Right forelimb (tissue), 1 donor: ENCODE results near the gene HYPK.

Experiments
- DNase-seq: peaks from one replicate; pipeline ENCODE4 v3.0.0-alpha.2; 2018

The HYPK gene, protein sequence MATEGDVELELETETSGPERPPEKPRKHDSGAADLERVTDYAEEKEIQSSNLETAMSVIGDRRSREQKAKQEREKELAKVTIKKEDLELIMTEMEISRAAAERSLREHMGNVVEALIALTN

DNA sequence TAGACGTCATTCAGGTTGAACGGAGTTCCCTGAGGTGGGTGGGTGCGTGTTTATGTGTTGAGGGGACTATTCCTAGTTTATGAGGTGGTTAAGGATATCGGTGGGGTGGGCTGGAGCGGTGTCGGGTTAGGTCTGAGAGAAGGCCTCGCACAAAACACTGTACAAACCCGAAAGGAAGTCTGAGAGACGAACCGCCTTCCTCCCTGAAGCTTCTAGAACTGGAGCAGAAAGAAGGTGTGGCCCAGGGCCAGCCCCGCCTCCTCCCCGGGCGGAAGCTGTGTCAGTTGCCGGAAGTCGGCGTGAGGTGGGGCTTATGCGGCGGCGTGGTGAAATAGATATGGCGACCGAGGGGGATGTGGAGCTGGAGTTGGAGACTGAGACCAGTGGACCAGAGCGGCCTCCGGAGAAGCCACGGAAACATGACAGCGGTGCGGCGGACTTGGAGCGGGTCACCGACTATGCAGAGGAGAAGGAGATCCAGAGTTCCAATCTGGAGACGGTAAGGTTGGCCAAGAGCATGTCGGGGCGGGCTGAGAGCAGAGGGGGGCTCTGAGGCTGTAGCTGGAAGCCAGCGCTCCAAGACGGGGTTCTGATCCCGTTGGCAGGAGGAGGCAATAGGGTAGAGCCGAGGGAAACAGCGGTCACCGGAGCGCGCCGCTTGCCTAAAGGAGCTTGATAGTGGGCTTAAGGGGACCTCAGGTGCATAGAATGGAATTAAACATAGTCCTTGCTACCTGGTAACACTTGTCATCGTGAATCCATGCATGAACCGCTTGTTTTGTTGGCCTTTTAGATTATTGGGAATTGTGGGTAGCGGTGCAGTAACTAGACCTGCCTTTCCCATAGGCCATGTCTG lies at the start of gene HYPK:
Gene HYPK (plus strand): TSS at position 314 of the 856 bp plus-strand sequence. CDS start 24 bp downstream, at position 338.
- peak; percentile 95 for DNase-seq

DNA sequence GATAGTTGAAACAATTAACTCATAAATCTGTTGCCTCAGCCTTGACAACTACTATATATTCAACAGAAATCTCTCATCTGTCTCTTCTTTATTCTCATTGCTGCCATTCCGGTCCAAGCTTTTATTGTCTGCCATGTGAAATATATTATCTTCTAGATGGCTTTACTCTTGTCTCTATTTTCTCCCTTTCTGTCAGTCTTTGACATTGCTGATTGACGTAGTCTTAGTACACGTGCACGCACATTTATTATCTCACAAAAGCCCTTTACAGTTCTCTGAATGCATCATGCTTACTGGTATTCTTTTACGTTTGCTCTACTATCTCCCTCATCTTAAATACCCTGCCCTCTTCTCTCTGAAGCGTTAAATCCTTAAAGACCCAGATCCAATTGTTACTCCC lies 48.5 kb upstream of the HYPK start:
- DNase-seq = no peak

DNA sequence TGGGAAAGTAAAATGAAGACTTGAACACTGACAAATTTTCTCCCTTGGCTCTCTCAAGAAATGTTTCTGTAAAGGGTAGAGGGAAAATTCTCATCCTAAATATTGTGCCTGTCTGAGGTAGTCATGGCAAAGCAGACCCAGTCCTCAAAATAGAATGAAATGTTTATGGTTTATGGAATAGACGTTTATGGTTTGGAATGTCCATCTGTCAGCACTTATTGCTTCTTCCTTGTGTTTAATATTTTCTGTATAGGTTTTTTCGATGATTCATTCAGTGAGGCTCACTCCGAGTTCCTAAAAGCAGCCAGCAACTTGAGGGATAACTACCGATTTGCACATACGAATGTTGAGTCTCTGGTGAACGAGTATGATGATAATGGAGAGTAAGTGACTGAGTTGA lies 37.6 kb upstream of the HYPK start:
- no peak for DNase-seq

DNA sequence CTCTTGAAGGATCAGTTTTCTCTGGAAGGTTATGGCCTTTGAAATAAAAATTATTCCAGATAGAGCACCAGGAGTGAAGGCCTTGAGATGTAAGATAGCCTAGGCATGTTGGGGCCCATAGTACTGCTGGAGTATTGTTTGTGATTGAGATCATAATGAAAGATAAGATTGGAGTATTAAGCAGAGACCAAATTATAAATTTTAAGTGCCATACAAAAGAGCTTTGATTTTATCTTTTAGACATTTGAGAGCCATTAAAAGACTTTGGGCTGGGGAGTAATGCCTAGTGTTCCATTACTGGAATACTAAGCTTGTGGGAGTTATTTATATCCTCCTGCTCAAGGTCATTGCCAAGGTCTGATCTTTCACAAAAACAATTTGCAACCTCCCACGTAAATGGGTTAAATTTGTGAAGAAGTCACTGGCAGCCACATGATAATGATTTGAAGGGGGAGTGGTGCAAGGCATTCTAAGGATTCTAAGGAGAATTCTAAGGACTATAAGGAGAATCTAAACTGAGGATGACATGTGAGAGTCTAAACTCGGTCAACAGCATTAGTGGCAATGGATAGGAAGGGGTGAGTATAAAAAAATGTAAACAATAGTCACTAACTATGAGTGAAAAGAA lies 36.5 kb upstream of the HYPK start:
- no peak for DNase-seq

DNA sequence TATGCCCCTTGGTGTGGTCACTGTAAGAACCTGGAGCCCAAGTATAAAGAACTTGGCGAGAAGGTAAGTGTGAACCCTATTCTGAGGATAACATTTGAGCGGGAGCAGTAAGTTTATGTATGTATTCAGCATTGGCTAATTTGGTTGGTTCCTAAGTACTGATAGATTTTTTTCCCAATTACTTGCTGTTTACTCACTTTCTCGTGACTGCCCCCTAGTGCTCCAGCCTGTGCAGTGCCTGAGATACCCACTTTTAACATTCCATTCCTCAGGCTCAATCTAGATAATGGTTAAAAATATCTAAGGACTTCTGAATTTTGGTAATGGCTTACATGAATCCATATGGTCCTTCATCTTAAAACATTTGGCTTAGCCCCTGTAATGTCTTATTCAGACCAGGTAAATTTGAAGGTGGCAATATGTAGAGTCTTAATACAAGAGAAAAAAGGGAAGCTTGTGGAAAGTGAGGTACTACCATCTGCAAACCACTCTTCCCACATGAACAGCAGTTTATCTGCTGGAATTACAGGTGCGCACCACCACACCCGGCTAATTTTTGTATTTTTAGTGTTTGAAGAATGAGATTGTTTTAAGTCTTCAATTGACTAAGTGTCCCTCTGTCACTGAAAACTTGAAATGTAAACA lies 30.7 kb upstream of the HYPK start:
- DNase-seq = peak; percentile 59

DNA sequence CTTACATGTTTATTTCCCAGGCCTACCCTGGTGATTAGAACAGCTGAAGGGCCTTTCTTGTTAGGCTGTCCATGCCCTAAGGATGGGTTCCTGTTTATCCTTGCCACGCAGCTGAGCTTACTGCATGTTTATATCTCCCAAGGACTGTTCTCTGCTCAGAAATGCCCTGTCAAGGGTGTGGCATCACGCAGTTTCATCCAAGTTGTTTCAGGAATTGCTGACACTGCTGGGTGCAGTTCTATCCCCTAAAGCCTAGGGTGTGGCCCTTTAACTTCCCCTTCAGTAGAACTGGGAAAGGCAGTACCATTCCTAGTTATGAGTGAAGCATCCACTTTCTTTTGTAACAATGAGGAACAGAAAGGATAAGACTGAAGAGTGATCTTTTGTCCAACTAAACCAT lies 28.6 kb upstream of the HYPK start:
- no peak for DNase-seq

DNA sequence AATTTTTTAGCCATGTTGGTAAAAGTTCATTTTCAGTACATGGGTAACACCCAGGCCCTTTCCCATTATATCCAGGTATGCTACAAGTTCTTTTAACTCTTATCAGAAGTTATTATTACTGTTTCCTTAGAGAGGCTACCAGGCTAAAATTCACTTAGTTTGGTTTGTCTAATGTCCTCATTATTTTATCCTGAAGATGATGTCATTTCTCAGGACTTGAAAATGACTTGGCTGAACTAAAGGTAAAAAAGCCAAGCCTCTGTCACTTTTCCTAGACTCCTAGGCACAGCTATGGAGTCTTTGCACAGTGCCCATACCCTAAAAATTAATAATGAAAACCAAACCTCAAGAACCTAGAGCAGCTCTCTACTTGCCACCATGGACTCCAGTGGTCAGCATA lies 27.8 kb upstream of the HYPK start:
- DNase-seq = no peak

DNA sequence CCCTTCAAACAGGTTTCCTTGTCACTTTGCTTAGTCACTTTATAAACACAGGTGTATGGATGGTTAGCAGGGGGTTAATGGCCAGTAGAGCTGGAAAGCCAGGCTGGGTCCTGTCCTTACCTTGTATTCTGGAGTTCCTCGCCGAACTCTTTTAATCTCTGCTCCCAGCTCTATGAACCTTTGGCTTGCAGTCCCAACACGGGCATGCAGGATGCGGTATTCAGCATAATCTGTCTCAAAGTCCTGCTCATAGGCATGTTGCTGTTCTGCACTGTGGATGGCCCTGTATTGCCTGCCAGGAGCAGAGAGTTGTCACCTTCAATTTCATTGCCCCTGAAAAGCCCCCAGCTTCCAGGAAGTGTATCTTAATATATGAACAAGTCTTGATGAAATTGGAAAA lies 26.3 kb upstream of the HYPK start:
- DNase-seq = no peak

DNA sequence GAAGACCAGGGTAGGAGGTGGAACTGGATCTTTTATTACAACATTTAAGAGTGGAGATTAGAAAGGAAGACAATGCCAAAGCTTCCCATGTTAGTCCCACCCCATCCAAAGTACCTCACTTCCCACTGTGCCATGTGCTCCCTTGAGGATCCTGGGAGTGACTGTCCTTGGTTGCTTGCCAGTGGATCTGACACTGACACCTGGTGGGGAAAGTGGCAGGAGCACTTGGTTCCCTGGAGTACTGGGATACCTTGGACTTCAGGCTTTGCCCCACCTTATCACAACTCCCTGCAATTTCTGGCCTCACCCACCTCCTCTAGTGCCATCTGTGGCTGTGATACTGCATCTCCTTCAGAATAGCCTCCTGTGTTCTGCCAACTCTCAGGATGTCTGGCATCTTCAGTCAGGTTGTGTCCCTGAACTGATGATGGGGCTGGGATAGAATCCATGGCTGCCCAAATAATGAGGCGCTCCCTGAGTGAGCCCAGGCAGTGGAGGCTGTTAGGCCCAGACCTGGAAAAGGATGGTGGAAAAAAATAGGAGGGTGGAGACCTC lies 24.9 kb upstream of the HYPK start:
- no peak for DNase-seq

DNA sequence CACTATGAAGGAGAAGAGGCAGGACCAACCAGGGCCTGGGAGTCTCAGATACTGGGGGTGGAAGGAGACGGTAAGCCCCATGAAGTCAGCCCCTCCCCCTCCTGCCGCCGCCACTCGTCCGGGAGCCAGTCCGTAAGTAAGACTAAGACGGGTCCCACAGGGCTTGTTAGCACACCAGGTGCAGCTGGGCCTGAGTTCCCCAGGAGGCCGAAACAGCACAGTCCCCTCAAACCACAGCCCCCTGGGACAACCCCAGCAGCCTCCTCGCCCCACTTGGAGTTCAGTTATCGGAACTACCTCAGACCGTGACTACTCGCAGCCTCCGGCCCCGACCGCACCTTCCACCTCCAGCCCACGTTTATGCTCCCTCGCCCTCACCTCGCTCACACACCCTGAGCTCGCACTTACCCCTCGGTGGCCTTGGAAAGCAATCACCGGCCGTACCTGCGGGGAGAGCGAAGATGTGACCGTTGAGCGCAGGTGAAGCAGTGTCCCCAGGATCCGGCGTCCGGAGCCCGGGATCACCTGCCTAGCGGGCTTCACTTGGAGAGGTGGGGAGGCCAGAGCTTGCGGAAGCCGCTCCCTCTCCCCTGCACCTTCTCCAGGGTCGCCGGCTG lies 24.2 kb upstream of the HYPK start:
- DNase-seq = peak; percentile 54

DNA sequence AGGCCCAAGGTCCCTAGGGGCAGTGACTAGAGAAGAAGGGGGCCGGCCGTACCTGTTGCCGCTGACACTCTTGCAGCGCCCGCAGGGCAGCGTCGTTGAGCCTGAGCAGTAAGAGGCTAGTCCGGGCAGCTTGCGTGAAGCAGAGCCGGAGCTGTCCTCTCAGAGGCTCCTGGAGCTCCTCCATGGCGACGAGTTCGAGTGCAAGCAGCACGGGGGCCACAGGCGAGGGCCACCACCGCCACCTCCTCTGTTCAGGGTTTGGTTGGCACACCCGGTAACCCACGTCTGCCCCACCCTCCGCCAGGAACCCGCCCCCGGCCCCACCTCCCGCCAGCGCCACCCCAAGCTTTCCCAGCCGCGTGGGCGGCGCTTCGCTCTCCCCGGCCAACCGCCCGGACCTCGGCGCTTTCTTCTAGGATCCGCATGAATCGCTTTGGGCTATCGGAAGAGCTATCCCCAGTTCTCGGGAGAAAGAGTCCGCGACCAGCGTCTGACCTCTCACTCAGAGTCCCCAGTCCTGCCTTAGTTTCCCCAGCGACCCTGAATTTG lies 23.6 kb upstream of the HYPK start, which contains the start of gene ELL3:
Gene ELL3 (minus strand): TSS at position 249 of the 549 bp plus-strand sequence. CDS start 65 bp downstream, at position 184.
- peak; percentile 83 for DNase-seq

DNA sequence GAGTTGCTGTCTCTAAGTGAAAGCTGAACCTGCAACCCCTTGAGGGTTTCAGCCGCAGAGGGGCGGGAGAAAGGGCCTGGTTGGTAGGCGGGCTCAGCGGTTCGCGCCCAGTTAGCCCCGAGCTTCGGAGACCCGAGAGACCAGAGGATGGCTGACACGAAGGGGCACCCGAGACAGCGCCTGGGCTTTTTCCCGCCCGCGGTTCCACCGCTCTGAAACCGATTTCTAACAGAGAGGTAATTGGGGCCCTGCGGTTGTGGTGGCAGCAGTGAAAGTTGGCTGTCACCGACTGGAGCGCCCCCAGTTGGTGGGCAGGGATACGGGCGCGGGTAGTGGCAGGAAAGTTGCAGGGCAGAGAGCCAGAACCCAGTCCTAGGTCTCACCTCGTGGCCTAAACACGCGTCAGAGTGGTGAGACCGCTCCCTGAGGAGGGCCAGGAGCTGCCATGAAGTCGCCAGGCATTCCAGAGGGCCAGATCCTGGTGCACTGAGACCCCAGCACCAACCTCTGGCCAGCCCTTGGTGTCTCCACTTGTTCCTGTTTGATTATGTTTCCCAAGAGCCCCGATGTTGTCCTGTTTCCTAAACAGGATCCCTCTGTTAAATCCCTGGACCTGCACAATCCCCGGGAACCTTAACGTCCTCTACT lies 23.0 kb upstream of the HYPK start:
- peak; percentile 84 for DNase-seq

DNA sequence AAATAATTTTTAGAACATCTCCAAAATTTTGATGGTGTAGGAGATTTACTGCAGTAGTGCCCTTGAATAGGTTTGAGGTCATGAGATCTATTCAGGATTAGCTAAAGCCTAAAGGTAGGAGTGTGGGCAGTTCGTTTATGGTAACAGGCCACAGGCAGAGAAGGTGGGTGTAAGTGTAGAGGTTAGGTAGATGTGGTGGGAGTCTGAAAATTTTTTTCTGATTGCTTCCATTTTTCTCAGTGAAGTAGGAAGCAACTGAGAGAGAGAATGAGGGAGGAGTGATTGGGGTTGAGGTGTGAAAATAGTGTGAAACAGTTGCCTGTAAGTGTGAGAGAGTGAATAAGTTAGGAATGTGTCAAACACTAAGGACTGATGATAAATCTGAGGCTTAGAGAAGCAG lies 21.4 kb upstream of the HYPK start:
- DNase-seq = no peak

DNA sequence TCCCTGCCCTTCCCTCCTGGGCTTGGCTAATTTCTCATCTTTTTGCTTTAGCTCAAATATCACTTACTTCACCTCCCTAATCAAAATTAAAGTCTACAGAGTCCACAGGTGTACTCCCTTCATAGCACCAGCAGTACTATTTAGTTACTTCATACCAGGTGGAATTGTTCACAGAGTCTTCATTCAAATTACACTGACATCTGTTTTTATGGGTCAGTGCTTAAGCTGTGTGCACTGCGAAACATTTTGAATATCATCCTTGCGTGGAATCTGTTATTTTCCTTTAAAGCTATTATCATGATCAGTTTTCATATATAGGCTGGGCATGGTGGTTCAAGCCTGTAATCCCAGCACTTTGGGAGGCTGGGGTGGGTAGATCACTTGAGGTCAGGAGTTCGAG lies 11.0 kb upstream of the HYPK start:
- DNase-seq = no peak

DNA sequence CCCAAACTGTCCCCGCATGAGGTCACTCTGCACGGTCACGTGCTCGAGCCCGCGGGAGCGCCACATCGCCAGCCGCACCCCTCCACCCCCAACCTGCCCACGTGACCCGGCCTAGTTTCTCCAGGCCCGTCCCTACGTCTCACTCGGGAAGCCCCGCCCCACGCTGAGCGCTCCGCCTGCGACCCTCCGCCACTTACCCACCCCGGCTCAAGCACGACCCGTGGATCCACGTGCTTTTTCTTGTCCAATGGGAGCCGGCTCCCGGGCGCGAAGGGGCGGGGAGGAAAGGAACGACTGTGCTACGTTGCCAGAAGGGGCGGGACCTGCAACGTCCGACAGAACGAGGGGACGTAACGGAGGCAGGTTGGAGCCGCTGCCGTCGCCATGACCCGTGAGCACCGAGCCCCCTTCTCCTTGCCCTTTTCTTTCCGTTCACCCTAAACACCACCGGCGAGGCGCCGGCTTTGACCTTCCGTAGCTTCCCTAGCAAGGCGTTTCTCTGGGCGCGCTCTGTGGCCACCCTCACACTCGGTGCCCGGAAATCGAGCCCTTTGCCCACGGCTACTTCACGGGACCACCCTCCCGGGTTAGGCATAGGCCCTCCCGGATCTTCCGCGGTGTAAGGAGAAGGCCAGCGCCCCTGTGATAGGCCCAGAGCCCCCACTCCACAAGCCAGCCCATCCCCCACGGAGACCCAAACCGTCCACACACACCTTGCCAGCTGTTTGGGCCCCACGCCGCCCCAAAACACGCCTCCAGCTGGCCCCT lies 8.2 kb upstream of the HYPK start, which contains the start of gene SERF2:
Gene SERF2 (plus strand): TSS at position 328 of the 768 bp plus-strand sequence. CDS start 57 bp downstream, at position 385.
- peak; percentile 100 for DNase-seq

DNA sequence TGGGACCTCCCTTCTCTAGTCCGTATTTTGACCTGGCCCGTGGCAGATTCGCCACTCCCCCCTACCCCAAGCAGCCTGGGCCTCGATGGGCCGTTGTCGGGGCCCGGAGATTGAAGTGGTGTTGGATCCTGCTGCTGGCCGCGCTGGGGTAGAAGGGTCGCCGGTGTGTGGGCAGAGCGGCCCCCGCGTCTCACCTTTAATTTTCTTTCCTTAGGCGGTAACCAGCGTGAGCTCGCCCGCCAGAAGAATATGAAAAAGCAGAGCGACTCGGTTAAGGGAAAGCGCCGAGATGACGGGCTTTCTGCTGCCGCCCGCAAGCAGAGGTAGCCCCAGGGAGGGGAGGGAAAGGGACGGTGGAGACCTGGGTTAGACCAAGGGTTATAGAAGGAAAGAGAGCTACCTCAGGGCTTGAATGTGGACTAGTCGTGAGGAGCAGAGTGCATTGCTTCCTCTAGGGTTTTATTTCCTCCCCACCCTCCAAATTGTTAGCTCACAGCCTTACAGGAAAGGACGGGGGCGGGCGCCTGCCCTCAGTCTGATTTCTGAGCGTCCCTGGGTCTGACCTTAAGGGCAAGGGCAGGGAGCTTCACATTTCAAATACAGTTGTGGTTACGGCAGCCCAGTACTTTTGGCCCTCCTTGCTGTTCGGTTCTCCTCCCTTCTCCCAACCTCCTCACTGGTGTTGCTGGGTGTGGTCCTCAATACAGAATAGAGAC lies 7.5 kb upstream of the HYPK start:
- no peak for DNase-seq

DNA sequence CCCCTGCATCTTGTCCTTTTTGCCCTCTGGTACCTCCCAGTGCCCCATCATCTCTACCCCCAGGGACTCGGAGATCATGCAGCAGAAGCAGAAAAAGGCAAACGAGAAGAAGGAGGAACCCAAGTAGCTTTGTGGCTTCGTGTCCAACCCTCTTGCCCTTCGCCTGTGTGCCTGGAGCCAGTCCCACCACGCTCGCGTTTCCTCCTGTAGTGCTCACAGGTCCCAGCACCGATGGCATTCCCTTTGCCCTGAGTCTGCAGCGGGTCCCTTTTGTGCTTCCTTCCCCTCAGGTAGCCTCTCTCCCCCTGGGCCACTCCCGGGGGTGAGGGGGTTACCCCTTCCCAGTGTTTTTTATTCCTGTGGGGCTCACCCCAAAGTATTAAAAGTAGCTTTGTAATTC lies 6.8 kb upstream of the HYPK start:
- DNase-seq = no peak

DNA sequence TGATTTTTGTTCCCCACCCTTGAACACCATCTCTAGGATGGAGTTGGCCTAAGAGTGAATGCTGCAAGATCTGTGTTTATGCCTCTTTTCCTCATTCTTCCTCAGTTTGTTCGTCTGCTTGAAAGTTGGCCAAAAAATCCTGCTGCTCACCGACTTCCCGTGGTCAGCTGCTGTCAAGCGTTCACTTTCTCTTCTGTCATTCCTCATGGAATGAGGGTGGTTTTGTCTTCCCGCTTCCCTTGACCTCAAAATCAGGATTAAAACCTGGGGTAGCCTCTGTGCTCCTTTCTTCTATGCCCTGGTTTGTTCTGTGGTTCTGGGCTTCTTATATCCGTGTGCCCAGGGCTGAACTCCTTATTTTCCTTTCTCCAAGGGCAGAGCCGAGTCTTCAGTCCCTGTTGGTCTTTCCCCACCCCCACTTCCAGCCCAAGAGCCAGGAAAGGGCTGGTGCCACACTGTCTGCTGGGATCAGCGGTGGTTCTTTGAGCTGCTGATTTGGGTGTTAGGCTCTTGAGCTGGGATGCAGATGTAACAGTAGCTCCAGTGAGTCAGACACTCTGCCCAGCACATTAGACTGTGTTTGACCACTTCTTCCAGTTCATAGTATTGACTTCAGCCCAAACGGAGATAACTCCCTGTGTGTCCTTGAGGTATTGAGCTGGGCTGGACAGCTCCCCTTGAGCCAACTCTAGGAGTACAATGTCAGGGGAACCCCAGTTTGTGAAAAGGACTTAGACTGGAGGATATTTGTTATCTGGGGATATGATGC lies 5.9 kb upstream of the HYPK start:
- DNase-seq = no peak

DNA sequence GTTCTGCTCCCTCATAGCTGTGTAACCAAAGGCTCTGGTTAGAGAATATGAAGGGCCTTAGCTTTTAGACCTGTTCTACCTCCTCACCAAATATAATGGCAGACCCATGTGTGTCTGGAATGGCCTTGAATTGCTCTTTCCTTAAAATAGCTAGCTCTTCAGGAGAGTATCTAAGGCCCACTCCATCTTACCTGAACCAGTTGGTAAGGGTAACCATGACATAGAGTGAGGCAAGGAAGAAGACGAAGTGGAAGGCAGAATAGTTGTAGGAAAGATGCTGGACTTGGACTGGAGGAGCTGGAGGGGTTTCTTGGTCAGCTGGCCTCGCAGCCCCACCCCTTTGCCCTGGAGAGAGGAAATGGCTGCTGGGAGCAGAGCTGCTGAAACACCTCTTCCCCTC lies 5.2 kb upstream of the HYPK start:
- DNase-seq = no peak
